H9 (cell line): Measurements from ENCODE around the gene MAPKAP1. TPM values are rescaled to one million over a fixed set of nuclear protein-coding genes. Genes with fewer than 3 reads are reported as not detected.
A peak's percentile ranks its signal among the peaks of the same experiment; 100 is the strongest.

ENCODE experiments used
- DNase-seq: peaks from one replicate; pipeline ENCODE4 v3.0.0-alpha.2; 2017
- H2AFZ ChIP-seq: one replicate; pipeline ENCODE4 v1.6.1; 2013; ENCODE audit warnings: mild to moderate bottlenecking, low read length, control low read depth, moderate library complexity
- H2AK5ac ChIP-seq: 2 replicates; pipeline ENCODE4 v1.6.1; 2013; ENCODE audit warnings: low read length, control low read depth, mixed read lengths; ENCODE audit not compliant: insufficient read length
- H2BK120ac ChIP-seq: one replicate; pipeline ENCODE4 v1.6.1; 2013; ENCODE audit warnings: low read depth, mild to moderate bottlenecking, low read length, control low read depth, inconsistent platforms; ENCODE audit not compliant: poor library complexity, severe bottlenecking
- H2BK12ac ChIP-seq: 2 replicates; pipeline ENCODE4 v1.6.1; 2013; ENCODE audit warnings: low read length, control low read depth, mixed read lengths, low read depth; ENCODE audit not compliant: insufficient read length
- H2BK15ac ChIP-seq: 2 replicates; pipeline ENCODE4 v1.6.1; 2013; ENCODE audit warnings: low read depth, low read length, control low read depth
- H2BK20ac ChIP-seq: one replicate; pipeline ENCODE4 v1.6.1; 2013; ENCODE audit warnings: low read depth, mild to moderate bottlenecking, low read length, control low read depth, inconsistent platforms; ENCODE audit not compliant: poor library complexity, severe bottlenecking
- H2BK5ac ChIP-seq: 2 replicates; pipeline ENCODE4 v1.6.1; 2013; ENCODE audit warnings: low read length, control low read depth, mixed read lengths; ENCODE audit not compliant: insufficient read length
- H3K14ac ChIP-seq: 2 replicates; pipeline ENCODE4 v1.6.1; 2013; ENCODE audit warnings: low read length, control low read depth; ENCODE audit not compliant: insufficient read depth
- H3K18ac ChIP-seq: 2 replicates; pipeline ENCODE4 v1.6.1; 2013; ENCODE audit warnings: low read depth, mild to moderate bottlenecking, mixed read lengths, low read length, control low read depth; ENCODE audit not compliant: insufficient read length
- H3K23ac ChIP-seq: 2 replicates; pipeline ENCODE4 v1.6.1; 2013; ENCODE audit warnings: low read length, control low read depth, mixed read lengths, low read depth; ENCODE audit not compliant: insufficient read length
- H3K23me2 ChIP-seq: 2 replicates; pipeline ENCODE4 v1.6.1; 2013; ENCODE audit warnings: low read depth, mild to moderate bottlenecking, mixed read lengths, low read length, control low read depth; ENCODE audit not compliant: insufficient read length, poor library complexity, severe bottlenecking
- H3K27ac ChIP-seq: 2 replicates; pipeline ENCODE4 v1.5.1; 2013; ENCODE audit warnings: low read length, control low read depth, mixed read lengths, low read depth; ENCODE audit not compliant: insufficient read length
- H3K27me3 ChIP-seq: 2 replicates; pipeline ENCODE4 v1.6.1; 2013; ENCODE audit warnings: low read length, control low read depth, inconsistent platforms; ENCODE audit not compliant: insufficient read depth
- H3K4ac ChIP-seq: 2 replicates; pipeline ENCODE4 v1.6.1; 2013; ENCODE audit warnings: low read depth, mild to moderate bottlenecking, control low read depth, inconsistent platforms, low read length, moderate library complexity
- H3K4me1 ChIP-seq: 2 replicates; pipeline ENCODE4 v1.6.1; 2013; ENCODE audit warnings: low read length, control low read depth, inconsistent platforms; ENCODE audit not compliant: insufficient read depth
- H3K4me2 ChIP-seq: 2 replicates; pipeline ENCODE4 v1.6.1; 2013; ENCODE audit warnings: low read length, control low read depth, mixed read lengths; ENCODE audit not compliant: insufficient read length, insufficient read depth
- H3K56ac ChIP-seq: 2 replicates; pipeline ENCODE4 v1.6.1; 2013; ENCODE audit warnings: low read depth, mild to moderate bottlenecking, mixed read lengths, low read length, control low read depth; ENCODE audit not compliant: insufficient read length
- H3K79me1 ChIP-seq: 2 replicates; pipeline ENCODE4 v1.6.1; 2013; ENCODE audit warnings: low read depth, mild to moderate bottlenecking, moderate library complexity, low read length, control low read depth, inconsistent platforms; ENCODE audit not compliant: insufficient read depth, poor library complexity, severe bottlenecking
- H3K79me2 ChIP-seq: 2 replicates; pipeline ENCODE4 v1.6.1; 2013; ENCODE audit warnings: low read length, control low read depth, inconsistent platforms; ENCODE audit not compliant: insufficient read depth
- H3K9ac ChIP-seq: 2 replicates; pipeline ENCODE4 v1.6.1; 2013; ENCODE audit warnings: low read length, control low read depth, mixed read lengths; ENCODE audit not compliant: insufficient read length; ENCODE audit errors: extremely low read depth
- H3K9me3 ChIP-seq: one replicate; pipeline ENCODE4 v1.6.1; 2013; ENCODE audit warnings: low read depth, low read length, inconsistent platforms; ENCODE audit not compliant: control insufficient read depth
- H3T11ph ChIP-seq: one replicate; pipeline ENCODE4 v1.6.1; 2013; ENCODE audit warnings: mild to moderate bottlenecking, low read length, control low read depth, inconsistent platforms
- H4K20me1 ChIP-seq: one replicate; pipeline ENCODE4 v1.6.1; 2013; ENCODE audit not compliant: control insufficient read depth, insufficient read length, insufficient read depth
- H4K5ac ChIP-seq: 2 replicates; pipeline ENCODE4 v1.6.1; 2013; ENCODE audit warnings: low read depth, mild to moderate bottlenecking, mixed read lengths, low read length, control low read depth; ENCODE audit not compliant: insufficient read length
- H4K8ac ChIP-seq: replicated peaks from 2 replicates; pipeline ENCODE4 v1.6.1; 2013; ENCODE audit warnings: low read length, control low read depth, mixed read lengths, low read depth; ENCODE audit not compliant: insufficient read length
- H4K91ac ChIP-seq: 2 replicates; pipeline ENCODE4 v1.6.1; 2013; ENCODE audit warnings: low read depth, mild to moderate bottlenecking, moderate library complexity, mixed read lengths, low read length, control low read depth; ENCODE audit not compliant: insufficient read length
- H3K27ac Mint-ChIP-seq, 3 experiments: 2 replicates in 2 of 3; 3 replicates in 1 of 3; pipeline ENCODE4 v1.8.0; 2020 to 2021; ENCODE audit warnings: mixed read lengths in 3 of 3, mild to moderate bottlenecking in 1 of 3, moderate library complexity in 1 of 3
- H3K27me3 Mint-ChIP-seq: 2 replicates; pipeline ENCODE4 v1.8.0; 2021; ENCODE audit warnings: low read depth, mild to moderate bottlenecking, moderate library complexity, mixed read lengths
- H3K36me3 Mint-ChIP-seq, 3 experiments: 2 replicates in 2 of 3; 3 replicates in 1 of 3; pipeline ENCODE4 v1.8.0; 2020 to 2021; ENCODE audit warnings: low read depth in 3 of 3, mixed read lengths in 3 of 3; ENCODE audit not compliant: insufficient read depth in 1 of 3
- H3K4me1 Mint-ChIP-seq, 2 experiments: 2 replicates each; pipeline ENCODE4 v1.8.0; 2020; ENCODE audit warnings: mixed read lengths in 2 of 2
- H3K4me3 Mint-ChIP-seq, 2 experiments: 2 replicates in 1 of 2; 3 replicates in 1 of 2; pipeline ENCODE4 v1.8.0; 2020 to 2021; ENCODE audit warnings: mild to moderate bottlenecking in 2 of 2, mixed read lengths in 2 of 2, moderate library complexity in 1 of 2
- H3K9me3 Mint-ChIP-seq, 2 experiments: 2 replicates in 1 of 2; 3 replicates in 1 of 2; pipeline ENCODE4 v1.8.0; 2020; ENCODE audit warnings: mild to moderate bottlenecking in 2 of 2, mixed read lengths in 2 of 2, moderate library complexity in 1 of 2
- WGBS: extraction: QIAGEN DNeasy Blood & Tissue Kit; methylation state at CpG from one replicate; pipeline ENCODE4 v1.1.7; 2013; ENCODE audit warnings: missing lambda C conversion rate, low lambda C conversion rate, mixed read lengths; ENCODE audit not compliant: insufficient read length; ENCODE audit errors: extremely low coverage; 5-methylcytosine and 5-hydroxymethylcytosine counted together
- total RNA-seq: library from RNA; stranded (reverse); gene quantifications from 2 replicates; pipeline ENCODE4 v1.2.1, GENCODE V29; 2021
- TF ChIP-seq, protein P1 (sequence below): fragments of 200-600 bp; sonication (generic); conservative IDR thresholded peaks from 3 replicates; pipeline ENCODE4 v1.8.0; 2021; ENCODE audit warnings: antibody characterized with exemption, mild to moderate bottlenecking

MAPKAP1 gene
- total RNA-seq, 1 experiment from 2014 or later = 97.0 TPM

DNA sequence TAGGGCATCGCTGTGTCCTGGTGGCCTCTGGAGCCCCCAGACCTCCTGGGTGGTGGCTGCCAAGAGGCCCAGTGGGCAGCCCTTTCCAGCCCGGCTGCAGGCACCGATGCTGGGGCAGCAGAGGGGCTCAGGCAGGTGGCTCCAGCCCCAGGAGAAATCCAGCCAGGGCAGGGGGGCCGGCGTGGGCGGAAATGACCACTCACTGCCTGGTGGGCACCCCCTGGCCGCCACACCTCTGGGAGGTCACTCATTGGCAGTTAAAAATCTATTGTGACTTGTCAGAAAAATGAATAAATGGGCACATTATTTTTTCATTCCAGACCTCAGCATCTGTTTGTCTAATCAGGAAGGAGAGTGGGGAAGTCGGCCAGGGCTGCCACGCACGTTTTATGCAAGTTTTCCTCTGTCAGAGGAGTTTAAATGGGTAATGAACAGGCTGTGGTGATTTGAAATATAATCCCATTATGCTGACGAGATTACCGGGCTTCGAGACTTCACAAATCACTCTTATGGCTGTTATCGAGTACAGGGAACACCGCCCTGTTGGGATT, 273.5 kb downstream of the MAPKAP1 start:
- Histone ChIP-seq H3K79me2 (no peaks in the 10 kb centered on the region), H3K4me2 (no peak overlapping the region), H2BK20ac (no peak overlapping the region), H3K23ac (no peak overlapping the region), H3K27me3 (no peaks in the 10 kb centered on the region), H2BK15ac (no peak overlapping the region), H3K23me2 (no peaks in the 10 kb centered on the region), H3K9ac (no peak overlapping the region), H3K79me1 (no peaks in the 10 kb centered on the region), H2AFZ (no peak overlapping the region), H4K8ac (no peak overlapping the region), H2AK5ac (no peak overlapping the region), H4K91ac (no peak overlapping the region), H3K18ac (no peak overlapping the region), H3K9me3 (no peaks in the 10 kb centered on the region), H4K5ac (no peak overlapping the region), H3K56ac (no peak overlapping the region), H2BK5ac (no peak overlapping the region), H3K27ac (no peak overlapping the region), H2BK120ac (no peak overlapping the region), H4K20me1 (no peaks in the 10 kb centered on the region), H3K4me1 (no peaks in the 10 kb centered on the region; the same call in 1 of the 2 replicates), H3K14ac (no peak overlapping the region), H2BK12ac (no peak overlapping the region), H3K4ac (no peak overlapping the region), H3T11ph (no peak overlapping the region)
- Mint-ChIP-seq H3K36me3 (no peaks in the 10 kb centered on the region), H3K27ac (peak overlapping the region in 1 of 3 experiments; percentile 28; a peak in 1 of 7 replicates), H3K4me1 (peaks cover 6 to 14% of the 10 kb centered on the region in 2 experiments), H3K27me3 (no peaks in the 10 kb centered on the region), H3K4me3 (no peak overlapping the region), H3K9me3 (no peaks in the 10 kb centered on the region)
- WGBS = no CpG with 5 or more reads among the region's 15 CpGs
- TF ChIP-seq, protein P1, sequence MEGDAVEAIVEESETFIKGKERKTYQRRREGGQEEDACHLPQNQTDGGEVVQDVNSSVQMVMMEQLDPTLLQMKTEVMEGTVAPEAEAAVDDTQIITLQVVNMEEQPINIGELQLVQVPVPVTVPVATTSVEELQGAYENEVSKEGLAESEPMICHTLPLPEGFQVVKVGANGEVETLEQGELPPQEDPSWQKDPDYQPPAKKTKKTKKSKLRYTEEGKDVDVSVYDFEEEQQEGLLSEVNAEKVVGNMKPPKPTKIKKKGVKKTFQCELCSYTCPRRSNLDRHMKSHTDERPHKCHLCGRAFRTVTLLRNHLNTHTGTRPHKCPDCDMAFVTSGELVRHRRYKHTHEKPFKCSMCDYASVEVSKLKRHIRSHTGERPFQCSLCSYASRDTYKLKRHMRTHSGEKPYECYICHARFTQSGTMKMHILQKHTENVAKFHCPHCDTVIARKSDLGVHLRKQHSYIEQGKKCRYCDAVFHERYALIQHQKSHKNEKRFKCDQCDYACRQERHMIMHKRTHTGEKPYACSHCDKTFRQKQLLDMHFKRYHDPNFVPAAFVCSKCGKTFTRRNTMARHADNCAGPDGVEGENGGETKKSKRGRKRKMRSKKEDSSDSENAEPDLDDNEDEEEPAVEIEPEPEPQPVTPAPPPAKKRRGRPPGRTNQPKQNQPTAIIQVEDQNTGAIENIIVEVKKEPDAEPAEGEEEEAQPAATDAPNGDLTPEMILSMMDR = no peak
- DNase-seq = peak; percentile 19
